Lower leg skin (tissue), 3 donors: ENCODE results near the gene SIAH2.

Experiments
- POLR2A ChIP-seq, 2 donors: fragments of 450-650 bp; IDR thresholded peaks; one replicate each; pipeline ENCODE4 v1.6.1; 2016 to 2017; ENCODE audit warnings: antibody characterized with exemption in 2 of 2, mild to moderate bottlenecking in 1 of 2, moderate library complexity in 1 of 2
- TF ChIP-seq, protein P1 (sequence below), 3 donors: fragments of 450-650 bp; IDR thresholded peaks; one replicate each; pipeline ENCODE4 v1.5.1; 2016; ENCODE audit warnings: antibody characterized with exemption in 3 of 3, mild to moderate bottlenecking in 3 of 3, moderate library complexity in 2 of 3

DNA sequence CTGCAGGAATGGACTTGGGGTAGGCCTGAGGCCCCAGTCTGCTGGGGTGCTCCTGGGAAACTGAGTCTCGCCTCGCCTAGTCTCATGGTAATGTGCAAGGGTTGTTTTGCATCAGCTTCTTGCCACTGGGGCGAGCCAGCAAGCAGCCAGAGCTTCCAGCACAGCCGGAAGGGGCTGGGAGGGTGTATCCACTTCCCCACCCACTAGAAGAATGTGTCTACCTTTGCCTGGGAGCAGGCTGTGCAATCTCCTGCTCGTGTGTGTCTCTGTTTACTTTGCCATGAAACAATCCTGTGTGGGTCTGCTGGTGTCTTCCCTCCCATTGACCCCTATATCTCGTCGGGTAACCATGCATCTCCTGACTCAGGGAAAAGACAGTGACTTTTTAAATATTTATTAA is 37.4 kb downstream of the SIAH2 start:
- TF ChIP-seq, protein P1, sequence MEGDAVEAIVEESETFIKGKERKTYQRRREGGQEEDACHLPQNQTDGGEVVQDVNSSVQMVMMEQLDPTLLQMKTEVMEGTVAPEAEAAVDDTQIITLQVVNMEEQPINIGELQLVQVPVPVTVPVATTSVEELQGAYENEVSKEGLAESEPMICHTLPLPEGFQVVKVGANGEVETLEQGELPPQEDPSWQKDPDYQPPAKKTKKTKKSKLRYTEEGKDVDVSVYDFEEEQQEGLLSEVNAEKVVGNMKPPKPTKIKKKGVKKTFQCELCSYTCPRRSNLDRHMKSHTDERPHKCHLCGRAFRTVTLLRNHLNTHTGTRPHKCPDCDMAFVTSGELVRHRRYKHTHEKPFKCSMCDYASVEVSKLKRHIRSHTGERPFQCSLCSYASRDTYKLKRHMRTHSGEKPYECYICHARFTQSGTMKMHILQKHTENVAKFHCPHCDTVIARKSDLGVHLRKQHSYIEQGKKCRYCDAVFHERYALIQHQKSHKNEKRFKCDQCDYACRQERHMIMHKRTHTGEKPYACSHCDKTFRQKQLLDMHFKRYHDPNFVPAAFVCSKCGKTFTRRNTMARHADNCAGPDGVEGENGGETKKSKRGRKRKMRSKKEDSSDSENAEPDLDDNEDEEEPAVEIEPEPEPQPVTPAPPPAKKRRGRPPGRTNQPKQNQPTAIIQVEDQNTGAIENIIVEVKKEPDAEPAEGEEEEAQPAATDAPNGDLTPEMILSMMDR (IDR thresholded peaks at IDR 0.05): no peak
- TF ChIP-seq POLR2A (IDR thresholded peaks at IDR 0.05): no peak
